ENCODE results near the gene C19orf47. TPM values are rescaled to one million over a fixed set of nuclear protein-coding genes. Genes with fewer than 3 reads are reported as not detected.
A peak's percentile ranks its signal among the peaks of the same experiment; 100 is the strongest.

C19orf47 gene
- total RNA-seq, 1 donor from 2014 or later: 166 TPM

GRCh38 chr19:40341601-40342482 is 6.4 kb downstream of the C19orf47 start:
- Histone ChIP-seq H3K27ac (replicated peaks) (peak overlapping the region; percentile 93), H3K9me3 (replicated peaks) (no peaks in the 10 kb centered on the region), H3K27me3 (ENCODE audit: low read depth) (no peaks in the 10 kb centered on the region), H3K36me3 (peaks cover 15% of the 10 kb centered on the region), H3K4me3 (peak overlapping the region; percentile 49), H3K4me1 (peaks cover 75% of the 10 kb centered on the region)
- TF ChIP-seq, protein P1, sequence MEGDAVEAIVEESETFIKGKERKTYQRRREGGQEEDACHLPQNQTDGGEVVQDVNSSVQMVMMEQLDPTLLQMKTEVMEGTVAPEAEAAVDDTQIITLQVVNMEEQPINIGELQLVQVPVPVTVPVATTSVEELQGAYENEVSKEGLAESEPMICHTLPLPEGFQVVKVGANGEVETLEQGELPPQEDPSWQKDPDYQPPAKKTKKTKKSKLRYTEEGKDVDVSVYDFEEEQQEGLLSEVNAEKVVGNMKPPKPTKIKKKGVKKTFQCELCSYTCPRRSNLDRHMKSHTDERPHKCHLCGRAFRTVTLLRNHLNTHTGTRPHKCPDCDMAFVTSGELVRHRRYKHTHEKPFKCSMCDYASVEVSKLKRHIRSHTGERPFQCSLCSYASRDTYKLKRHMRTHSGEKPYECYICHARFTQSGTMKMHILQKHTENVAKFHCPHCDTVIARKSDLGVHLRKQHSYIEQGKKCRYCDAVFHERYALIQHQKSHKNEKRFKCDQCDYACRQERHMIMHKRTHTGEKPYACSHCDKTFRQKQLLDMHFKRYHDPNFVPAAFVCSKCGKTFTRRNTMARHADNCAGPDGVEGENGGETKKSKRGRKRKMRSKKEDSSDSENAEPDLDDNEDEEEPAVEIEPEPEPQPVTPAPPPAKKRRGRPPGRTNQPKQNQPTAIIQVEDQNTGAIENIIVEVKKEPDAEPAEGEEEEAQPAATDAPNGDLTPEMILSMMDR (IDR thresholded peaks at IDR 0.05; ENCODE audit: borderline replicate concordance): no peak
- peak; percentile 85 for DNase-seq
- intact Hi-C loops (cut with micrococcal nuclease): no loop called here

GRCh38 chr19:40339018-40339728 is 9.0 kb downstream of the C19orf47 start:
- intact Hi-C loops (cut with micrococcal nuclease): no loop called here
- peaks cover 28% of the 10 kb centered on the region for H3K36me3 ChIP-seq

DNA sequence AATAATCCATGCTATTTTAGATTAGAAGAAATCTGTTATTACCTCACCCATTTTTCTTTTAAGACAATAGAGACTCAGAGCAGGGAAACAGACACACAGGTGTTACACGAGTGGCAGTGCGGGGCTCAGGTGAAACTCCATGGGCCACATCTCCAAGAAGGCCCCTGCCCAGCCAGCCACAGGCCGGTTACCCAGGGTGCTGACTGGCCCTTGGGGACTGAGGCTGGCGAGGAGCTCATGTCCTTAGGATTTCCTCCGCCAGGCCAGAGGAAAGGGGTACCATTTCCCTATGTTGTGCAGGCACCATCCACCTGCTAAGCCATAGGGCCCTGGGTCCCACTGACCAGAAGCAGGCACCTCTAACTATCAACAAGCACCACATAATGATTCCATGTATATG is 10.6 kb downstream of the C19orf47 start:
- H3K27me3 ChIP-seq (ENCODE audit: low read depth): no peaks in the 10 kb centered on the region
- H3K9me3 ChIP-seq (replicated peaks): no peaks in the 10 kb centered on the region
- H3K36me3 ChIP-seq: peaks cover 43% of the 10 kb centered on the region
- H3K4me3 ChIP-seq: no peak overlapping the region
- no peak overlapping the region for H3K27ac ChIP-seq (replicated peaks)
- intact Hi-C loops (cut with micrococcal nuclease): no loop called here
- DNase-seq: no peak
- TF ChIP-seq, protein P1 (IDR thresholded peaks at IDR 0.05; ENCODE audit: borderline replicate concordance): no peak
- peaks cover 52% of the 10 kb centered on the region for H3K4me1 ChIP-seq

More at GRCh38 chr19:40339018-40339728, 9.0 kb downstream of the C19orf47 start:
- no peak for DNase-seq
- TF ChIP-seq, protein P1 (IDR thresholded peaks at IDR 0.05; ENCODE audit: borderline replicate concordance): no peak
- H3K27me3 ChIP-seq (ENCODE audit: low read depth): no peaks in the 10 kb centered on the region
- H3K4me3 ChIP-seq: no peak overlapping the region
- H3K9me3 ChIP-seq (replicated peaks): no peaks in the 10 kb centered on the region
- H3K27ac ChIP-seq (replicated peaks): peak overlapping the region; percentile 93
- peaks cover 66% of the 10 kb centered on the region for H3K4me1 ChIP-seq

GRCh38 chr19:40337107-40337506 is 11.1 kb downstream of the C19orf47 start:
- Histone ChIP-seq H3K4me1 (peaks cover 47% of the 10 kb centered on the region), H3K36me3 (peaks cover 48% of the 10 kb centered on the region), H3K4me3 (no peak overlapping the region), H3K27ac (replicated peaks) (no peak overlapping the region), H3K27me3 (ENCODE audit: low read depth) (no peaks in the 10 kb centered on the region), H3K9me3 (replicated peaks) (no peaks in the 10 kb centered on the region)
- TF ChIP-seq, protein P1 (IDR thresholded peaks at IDR 0.05; ENCODE audit: borderline replicate concordance): no peak
- intact Hi-C loops (cut with micrococcal nuclease): no loop called here
- DNase-seq: no peak

DNA sequence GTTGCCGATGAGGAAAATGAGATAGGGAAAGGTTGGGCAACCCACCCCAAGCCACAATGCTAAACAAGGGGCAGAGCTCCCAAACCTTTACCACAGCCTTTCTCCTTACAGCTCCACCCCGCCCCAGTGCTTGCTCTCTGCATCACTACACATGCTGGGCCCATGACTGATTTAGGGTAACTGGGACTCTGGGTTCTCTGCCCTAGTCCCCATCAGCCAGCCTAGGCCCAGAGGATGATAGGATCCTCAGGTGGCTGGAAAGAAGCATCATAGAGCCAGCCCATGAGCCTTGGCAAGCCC is 11.6 kb downstream of the C19orf47 start:
- H3K27me3 ChIP-seq (ENCODE audit: low read depth): no peaks in the 10 kb centered on the region
- no peak overlapping the region for H3K27ac ChIP-seq (replicated peaks)
- intact Hi-C loops (cut with micrococcal nuclease): no loop called here
- peaks cover 43% of the 10 kb centered on the region for H3K4me1 ChIP-seq
- TF ChIP-seq, protein P1 (IDR thresholded peaks at IDR 0.05; ENCODE audit: borderline replicate concordance): no peak
- H3K36me3 ChIP-seq: peaks cover 54% of the 10 kb centered on the region
- no peak for DNase-seq
- H3K9me3 ChIP-seq (replicated peaks): no peaks in the 10 kb centered on the region
- no peak overlapping the region for H3K4me3 ChIP-seq
